Measurements from ENCODE around the gene FBXL19. TPM values are rescaled to one million over a fixed set of nuclear protein-coding genes. Genes with fewer than 3 reads are reported as not detected.
A peak's percentile ranks its signal among the peaks of the same experiment; 100 is the strongest.

The FBXL19 gene
- polyA plus RNA-seq, 6 donors from 2014 or later, result 0.21 to 0.48 (median 0.27) TPM; not detected in 2

DNA sequence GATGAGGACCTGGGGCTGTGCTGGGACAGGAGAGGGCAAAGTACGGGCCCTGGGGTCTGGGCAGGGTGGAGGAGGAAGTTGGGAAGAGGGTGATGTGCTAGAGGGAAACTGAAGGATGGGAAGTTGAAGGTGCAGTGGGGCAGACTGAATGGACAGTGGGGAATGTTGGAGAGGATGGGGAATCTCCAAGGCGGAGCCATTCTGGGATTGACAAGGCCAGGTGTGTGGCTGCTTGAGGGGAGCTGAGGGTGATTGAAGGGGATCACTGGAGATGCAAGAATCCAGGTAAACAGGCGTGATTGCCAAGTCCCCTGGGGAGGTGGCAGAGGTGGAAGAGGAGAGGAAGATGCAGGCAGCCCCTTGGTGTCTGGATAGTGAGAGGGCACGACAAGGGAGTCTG is 53.1 kb downstream of the FBXL19 start:
- Mint-ChIP-seq H3K9me3 (no peaks in the 10 kb centered on the region), H3K36me3 (peaks cover 5 to 39% of the 10 kb centered on the region in 2 donors), H3K27me3 (no peaks in the 10 kb centered on the region), H3K4me1 (peaks cover 3 to 26% (median 21%) of the 10 kb centered on the region in 3 donors), H3K27ac (peak overlapping the region in 5 of 6 donors; percentile 5 to 96 (median 65)), H3K4me3 (no peak overlapping the region)
- DNase-seq (no peak), ATAC-seq (ENCODE audit: low read depth in 2 of 2) (no peak)

DNA sequence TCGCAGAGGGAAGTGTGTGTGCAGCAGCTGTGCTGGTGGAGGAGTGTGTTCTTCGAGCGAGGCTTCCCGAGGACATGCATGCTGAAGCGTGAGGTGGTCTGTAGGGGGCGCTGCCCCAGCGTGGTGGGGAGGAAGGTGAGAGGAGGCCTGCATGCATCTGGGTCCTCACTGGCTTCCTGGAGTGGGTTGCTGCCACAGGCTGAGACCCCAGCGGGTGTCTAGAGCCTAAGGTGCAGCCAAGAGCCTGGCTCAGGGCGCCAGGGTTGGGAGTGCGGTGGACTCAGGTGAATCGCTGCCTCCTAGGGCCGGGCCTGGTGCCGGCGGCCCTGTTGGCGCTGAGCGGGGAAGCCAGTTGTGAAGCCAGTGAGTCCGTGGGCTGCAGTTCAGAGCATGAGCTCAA is 54.1 kb downstream of the FBXL19 start:
- Mint-ChIP-seq H3K4me3 (no peak overlapping the region), H3K4me1 (peaks cover 3 to 26% (median 20%) of the 10 kb centered on the region in 3 donors), H3K36me3 (peaks cover 0 to 31% of the 10 kb centered on the region in 2 donors), H3K9me3 (no peaks in the 10 kb centered on the region), H3K27ac (peak overlapping the region in 1 of 6 donors; percentile 52), H3K27me3 (no peaks in the 10 kb centered on the region)
- no peak for DNase-seq
- ATAC-seq (ENCODE audit: low read depth in 2 of 2), result no peak

DNA sequence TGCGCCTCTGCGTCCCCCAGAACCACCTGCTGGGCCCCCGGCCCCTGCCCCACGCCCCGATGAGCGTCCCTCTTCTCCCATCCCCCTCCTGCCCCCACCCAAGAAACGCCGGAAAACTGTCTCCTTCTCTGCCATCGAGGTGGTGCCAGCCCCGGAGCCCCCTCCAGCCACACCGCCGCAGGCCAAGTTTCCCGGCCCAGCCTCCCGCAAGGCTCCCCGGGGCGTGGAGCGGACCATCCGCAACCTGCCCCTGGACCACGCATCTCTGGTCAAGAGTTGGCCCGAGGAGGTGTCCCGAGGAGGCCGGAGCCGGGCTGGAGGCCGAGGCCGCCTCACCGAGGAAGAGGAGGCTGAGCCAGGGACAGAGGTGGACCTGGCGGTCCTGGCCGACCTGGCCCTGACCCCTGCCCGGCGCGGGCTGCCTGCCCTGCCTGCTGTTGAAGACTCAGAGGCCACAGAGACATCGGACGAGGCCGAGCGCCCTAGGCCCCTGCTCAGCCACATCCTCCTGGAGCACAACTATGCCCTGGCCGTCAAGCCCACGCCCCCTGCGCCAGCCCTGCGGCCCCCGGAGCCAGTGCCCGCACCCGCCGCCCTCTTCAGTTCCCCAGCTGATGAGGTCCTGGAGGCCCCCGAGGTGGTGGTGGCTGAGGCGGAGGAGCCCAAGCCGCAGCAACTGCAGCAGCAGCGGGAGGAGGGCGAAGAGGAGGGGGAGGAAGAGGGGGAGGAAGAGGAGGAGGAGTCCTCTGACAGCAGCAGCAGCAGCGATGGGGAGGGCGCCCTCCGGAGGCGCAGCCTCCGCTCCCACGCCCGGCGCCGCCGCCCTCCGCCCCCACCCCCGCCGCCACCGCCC is 56.0 kb downstream of the FBXL19 start:
- ATAC-seq (ENCODE audit: low read depth in 2 of 2), result no peak
- H3K4me3 Mint-ChIP-seq, result no peak overlapping the region
- peaks cover 0 to 18% of the 10 kb centered on the region in 2 donors for H3K36me3 Mint-ChIP-seq
- no peaks in the 10 kb centered on the region for H3K9me3 Mint-ChIP-seq
- H3K4me1 Mint-ChIP-seq, result peaks cover under 1 to 18% (median 15%) of the 10 kb centered on the region in 3 donors
- DNase-seq, result no peak
- H3K27ac Mint-ChIP-seq, result no peak overlapping the region
- H3K27me3 Mint-ChIP-seq, result no peaks in the 10 kb centered on the region

DNA sequence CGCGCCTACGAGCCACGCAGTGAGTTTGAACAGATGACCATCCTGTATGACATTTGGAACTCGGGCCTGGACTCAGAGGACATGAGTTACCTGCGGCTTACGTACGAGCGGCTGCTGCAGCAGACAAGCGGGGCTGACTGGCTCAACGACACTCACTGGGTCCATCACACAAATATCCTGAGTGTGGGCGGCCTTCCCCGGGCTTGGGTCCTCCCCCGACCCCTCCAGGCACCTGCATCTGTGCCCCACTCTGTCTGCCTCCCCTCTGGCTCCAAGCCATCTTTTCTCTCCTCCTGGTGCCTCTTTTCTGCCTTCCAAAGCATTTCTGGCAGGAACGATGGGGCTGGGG is 56.6 kb downstream of the FBXL19 start:
- no peak for ATAC-seq (ENCODE audit: low read depth in 2 of 2)
- Mint-ChIP-seq H3K9me3 (no peaks in the 10 kb centered on the region), H3K27ac (peak overlapping the region in 1 of 6 donors; percentile 88), H3K27me3 (no peaks in the 10 kb centered on the region), H3K36me3 (peaks cover 0 to 16% of the 10 kb centered on the region in 2 donors), H3K4me1 (peaks cover 2 to 18% (median 14%) of the 10 kb centered on the region in 3 donors), H3K4me3 (no peak overlapping the region)
- no peak for DNase-seq

DNA sequence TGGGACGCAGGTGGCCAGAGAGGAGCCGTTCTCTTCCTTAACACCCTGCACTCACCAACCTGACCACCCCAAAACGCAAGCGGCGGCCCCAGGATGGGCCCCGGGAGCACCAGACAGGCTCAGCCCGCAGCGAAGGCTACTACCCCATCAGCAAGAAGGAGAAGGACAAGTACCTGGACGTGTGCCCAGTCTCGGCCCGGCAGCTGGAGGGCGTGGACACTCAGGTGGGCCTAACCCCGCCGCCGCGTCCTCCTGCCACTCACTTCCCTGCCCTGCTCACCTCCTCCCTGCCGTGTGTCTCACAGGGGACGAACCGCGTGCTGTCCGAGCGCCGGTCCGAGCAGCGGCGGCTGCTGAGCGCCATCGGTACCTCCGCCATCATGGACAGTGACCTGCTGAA is 57.1 kb downstream of the FBXL19 start:
- Mint-ChIP-seq H3K4me1 (peaks cover 2 to 18% (median 14%) of the 10 kb centered on the region in 3 donors), H3K4me3 (no peak overlapping the region), H3K27me3 (no peaks in the 10 kb centered on the region), H3K36me3 (peaks cover 0 to 16% of the 10 kb centered on the region in 2 donors), H3K9me3 (no peaks in the 10 kb centered on the region), H3K27ac (peak overlapping the region in 2 of 6 donors; percentile 38 to 88)
- ATAC-seq (ENCODE audit: low read depth in 2 of 2) (no peak), DNase-seq (no peak)

DNA sequence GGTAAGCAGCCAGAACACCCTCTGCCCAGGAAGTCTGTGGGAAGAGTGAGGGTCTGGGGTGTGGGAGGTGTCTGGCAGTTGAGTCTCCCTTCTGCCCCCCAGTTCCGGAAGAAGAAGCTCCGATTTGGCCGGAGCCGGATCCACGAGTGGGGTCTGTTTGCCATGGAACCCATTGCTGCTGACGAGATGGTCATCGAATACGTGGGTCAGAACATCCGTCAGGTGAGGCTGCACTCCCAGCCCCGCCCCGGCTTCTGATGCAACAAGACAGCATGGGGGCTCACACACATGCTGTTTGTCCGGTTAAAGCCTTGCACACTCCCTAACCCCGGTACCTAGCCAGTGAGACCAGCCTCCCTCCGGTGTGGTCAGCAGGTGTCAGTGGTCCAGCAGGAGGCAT is 57.6 kb downstream of the FBXL19 start:
- no peaks in the 10 kb centered on the region for H3K9me3 Mint-ChIP-seq
- no peak for ATAC-seq (ENCODE audit: low read depth in 2 of 2)
- peaks cover 0 to 15% of the 10 kb centered on the region in 2 donors for H3K36me3 Mint-ChIP-seq

DNA sequence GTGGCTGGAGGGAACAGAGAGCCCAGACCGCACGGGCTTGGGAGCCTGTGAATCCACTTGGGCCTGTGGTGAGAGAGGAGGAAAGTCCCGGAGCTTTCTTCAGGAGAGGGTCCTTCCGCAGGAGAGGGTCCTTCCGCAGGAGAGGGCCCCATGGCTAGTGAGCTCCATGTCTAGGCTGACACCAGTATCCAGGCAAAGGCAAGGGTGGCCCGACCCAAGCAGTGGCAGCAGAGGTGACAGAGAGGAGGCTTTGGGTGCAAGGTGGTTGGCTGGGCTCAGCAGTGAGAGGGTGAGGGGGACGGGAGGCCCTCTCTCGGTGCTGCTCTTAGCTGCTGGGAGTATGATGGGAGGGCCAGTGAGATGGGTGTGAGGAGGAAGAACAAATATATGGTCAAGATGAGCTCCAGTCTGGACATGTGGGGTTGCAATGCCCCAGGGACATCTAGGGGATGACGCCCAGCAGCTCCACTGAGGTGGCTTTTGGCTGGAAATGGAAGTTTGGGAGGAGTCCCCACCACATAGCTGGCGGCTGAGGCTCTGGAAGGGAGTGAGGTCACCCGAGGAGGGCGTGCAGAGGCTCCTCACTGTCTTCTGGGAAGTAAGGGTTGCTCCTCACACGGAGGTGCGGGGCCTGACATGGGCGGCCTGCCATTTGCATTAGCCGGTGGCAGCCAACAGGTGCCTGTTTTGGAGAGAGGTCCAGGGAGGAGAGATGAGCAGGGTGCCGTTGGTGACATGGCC is 59.3 kb downstream of the FBXL19 start:
- no peaks in the 10 kb centered on the region for H3K9me3 Mint-ChIP-seq
- peak overlapping the region in 3 of 6 donors; percentile 58 to 81 (median 79) for H3K27ac Mint-ChIP-seq
- no peaks in the 10 kb centered on the region for H3K27me3 Mint-ChIP-seq
- no peak overlapping the region for H3K4me3 Mint-ChIP-seq
- ATAC-seq (ENCODE audit: low read depth in 2 of 2) (no peak), DNase-seq (no peak)
- H3K36me3 Mint-ChIP-seq, result peaks cover 0 to 7% of the 10 kb centered on the region in 2 donors
- H3K4me1 Mint-ChIP-seq, result peaks cover 2 to 11% (median 5%) of the 10 kb centered on the region in 3 donors

More for the DNA sequence above, 57.6 kb downstream of the FBXL19 start:
- Mint-ChIP-seq H3K27me3 (no peaks in the 10 kb centered on the region), H3K4me3 (no peak overlapping the region), H3K4me1 (peaks cover 2 to 13% (median 11%) of the 10 kb centered on the region in 3 donors), H3K27ac (peak overlapping the region in 1 of 6 donors; percentile 23)
- no peak for DNase-seq

DNA sequence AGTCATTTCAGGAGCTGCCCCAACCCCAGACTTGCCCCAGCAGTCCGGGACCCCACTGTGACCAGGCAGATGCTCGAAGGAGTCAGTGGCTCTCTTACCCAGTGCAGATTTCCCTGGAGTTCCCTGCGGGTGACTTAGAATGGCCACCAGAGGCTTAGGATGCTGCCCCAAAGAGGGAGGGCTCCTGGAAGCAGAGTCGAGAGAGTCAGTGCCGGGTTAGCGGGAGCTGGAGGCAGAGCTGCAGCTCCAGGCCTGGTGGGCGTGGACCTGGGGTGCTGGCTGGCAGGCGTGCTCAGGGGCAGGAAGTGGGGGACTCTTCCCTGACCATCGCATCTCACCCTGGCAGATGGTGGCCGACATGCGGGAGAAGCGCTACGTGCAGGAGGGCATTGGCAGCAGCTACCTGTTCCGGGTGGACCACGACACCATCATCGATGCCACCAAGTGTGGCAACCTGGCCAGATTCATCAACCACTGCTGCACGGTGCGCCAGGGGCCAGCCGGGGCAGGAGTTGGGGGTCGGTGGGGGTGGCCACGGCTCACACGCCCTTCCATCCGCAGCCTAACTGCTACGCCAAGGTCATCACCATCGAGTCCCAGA is 60.0 kb downstream of the FBXL19 start:
- peaks cover 2 to 11% (median 5%) of the 10 kb centered on the region in 3 donors for H3K4me1 Mint-ChIP-seq
- DNase-seq (no peak), ATAC-seq (ENCODE audit: low read depth in 2 of 2) (no peak)
- H3K27me3 Mint-ChIP-seq, result no peaks in the 10 kb centered on the region
- H3K4me3 Mint-ChIP-seq, result no peak overlapping the region
- peak overlapping the region in 1 of 6 donors; percentile 73 for H3K27ac Mint-ChIP-seq
- H3K36me3 Mint-ChIP-seq, result peaks cover 0 to 7% of the 10 kb centered on the region in 2 donors
- H3K9me3 Mint-ChIP-seq, result no peaks in the 10 kb centered on the region

DNA sequence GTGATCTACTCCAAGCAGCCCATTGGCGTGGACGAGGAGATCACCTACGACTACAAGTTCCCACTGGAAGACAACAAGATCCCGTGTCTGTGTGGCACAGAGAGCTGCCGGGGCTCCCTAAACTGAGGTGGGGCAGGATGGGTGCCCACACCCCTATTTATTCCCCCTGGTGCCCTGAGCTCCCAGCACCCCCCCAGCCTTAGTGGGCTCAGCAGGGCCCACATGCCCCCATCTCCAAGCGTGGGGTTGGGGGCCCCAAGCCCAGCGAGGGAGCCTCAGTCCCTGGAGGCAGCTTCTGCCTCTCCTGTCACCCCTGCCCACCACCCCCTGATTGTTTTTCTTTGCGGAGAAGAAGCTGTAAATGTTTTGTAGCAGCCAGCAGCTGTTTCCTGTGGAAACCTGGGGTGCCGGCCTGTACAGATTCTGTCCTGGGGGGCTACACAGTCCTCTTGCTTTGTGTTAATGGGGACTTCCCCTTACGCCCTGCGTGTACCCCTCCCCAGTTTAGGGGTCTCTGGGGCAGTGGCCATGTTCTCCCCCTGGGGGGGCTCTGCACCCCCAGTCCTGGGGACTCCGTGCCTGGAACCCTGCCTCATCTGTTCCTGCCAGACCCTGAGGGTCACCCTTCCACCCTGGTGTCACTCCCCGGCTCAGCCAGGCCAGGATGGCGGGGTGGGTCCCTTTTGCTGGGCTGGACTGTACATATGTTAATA is 60.7 kb downstream of the FBXL19 start:
- DNase-seq (no peak), ATAC-seq (ENCODE audit: low read depth in 2 of 2) (no peak)
- Mint-ChIP-seq H3K36me3 (peaks cover 0 to 7% of the 10 kb centered on the region in 2 donors), H3K4me1 (peaks cover 2 to 11% (median 5%) of the 10 kb centered on the region in 3 donors), H3K9me3 (no peaks in the 10 kb centered on the region), H3K27ac (peak overlapping the region in 3 of 6 donors; percentile 18 to 86 (median 73)), H3K4me3 (no peak overlapping the region), H3K27me3 (no peaks in the 10 kb centered on the region)

DNA sequence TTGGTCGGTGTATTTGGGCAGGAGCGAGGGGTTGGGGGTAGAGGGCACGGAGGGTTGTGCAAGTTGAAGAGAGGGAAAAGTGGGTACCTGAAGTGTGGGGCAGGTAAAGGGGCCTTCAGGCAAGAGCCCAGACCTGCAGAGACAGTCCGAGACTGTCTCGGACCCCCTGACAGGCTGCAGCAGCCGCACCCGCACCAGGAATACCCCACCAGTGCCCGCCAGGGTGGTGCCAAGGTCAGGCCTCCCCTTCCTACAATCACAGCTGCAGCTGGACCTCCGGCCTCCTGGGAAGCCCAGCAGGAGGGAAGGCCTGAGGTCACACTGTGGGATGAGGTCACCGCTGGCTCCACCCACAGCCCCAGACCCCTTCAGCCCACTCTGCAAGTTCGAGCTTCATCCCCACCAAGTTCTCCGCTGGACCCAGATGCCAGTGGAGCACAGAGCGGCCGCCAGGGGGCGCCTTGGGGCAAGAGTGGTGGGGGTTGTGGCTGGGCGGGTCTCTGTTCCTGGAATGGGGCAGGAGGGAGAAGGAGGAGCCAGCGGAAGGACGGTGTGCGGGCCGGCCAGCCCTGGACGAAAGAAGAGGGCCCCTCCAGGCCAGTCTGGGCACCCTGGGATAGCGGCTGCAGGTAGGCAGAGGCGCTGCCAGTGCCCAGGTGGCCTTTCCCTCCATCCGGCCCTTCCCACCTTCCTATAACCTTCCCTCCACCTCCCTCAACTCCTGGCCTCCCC is 61.5 kb downstream of the FBXL19 start, which contains the start of gene HSD3B7:
Gene HSD3B7, plus strand, starts transcription at position 539 of the 732 bp plus-strand sequence. CDS start 452 bp downstream, outside the sequence.
- ATAC-seq (ENCODE audit: low read depth in 2 of 2), result peak; percentile 77 to 83
- peaks cover 0 to 7% of the 10 kb centered on the region in 2 donors for H3K36me3 Mint-ChIP-seq
- peak within 1 kb of the TSS in 2 of 6 donors; percentile 71 to 86 for H3K27ac Mint-ChIP-seq
- peaks cover 2 to 11% (median 5%) of the 10 kb centered on the region in 3 donors for H3K4me1 Mint-ChIP-seq
- H3K4me3 Mint-ChIP-seq, result no peak within 1 kb of the TSS
- H3K9me3 Mint-ChIP-seq, result no peaks in the 10 kb centered on the region
- DNase-seq, result peak; percentile 67
- no peaks in the 10 kb centered on the region for H3K27me3 Mint-ChIP-seq

DNA sequence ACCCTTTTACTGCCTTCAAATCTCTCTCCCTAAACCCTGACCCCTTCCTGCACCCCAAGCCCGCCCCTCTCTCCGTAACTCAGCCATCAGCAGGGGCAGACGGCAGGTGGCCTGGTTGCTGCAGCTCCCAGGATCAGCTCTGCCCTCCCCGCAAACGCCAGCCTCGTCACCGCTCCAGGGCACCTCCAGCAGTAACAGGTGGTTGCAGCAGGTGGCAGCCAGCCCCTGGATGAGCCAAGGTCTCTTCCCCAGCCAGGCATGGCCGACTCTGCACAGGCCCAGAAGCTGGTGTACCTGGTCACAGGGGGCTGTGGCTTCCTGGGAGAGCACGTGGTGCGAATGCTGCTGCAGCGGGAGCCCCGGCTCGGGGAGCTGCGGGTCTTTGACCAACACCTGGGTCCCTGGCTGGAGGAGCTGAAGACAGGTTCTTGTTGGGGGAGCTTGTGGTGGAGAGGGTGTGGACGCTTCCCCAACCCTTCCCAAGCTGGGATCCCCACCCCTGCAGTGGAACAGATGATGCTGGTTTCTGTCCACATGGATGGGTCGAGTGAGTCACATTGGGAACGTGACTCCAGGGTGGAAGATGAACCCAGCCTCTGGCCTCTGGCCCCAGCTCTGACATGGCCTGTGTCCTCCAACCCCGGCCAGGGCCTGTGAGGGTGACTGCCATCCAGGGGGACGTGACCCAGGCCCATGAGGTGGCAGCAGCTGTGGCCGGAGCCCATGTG is 62.2 kb downstream of the FBXL19 start:
- no peak overlapping the region for H3K27ac Mint-ChIP-seq
- no peak for DNase-seq

More for the DNA sequence above, 62.2 kb downstream of the FBXL19 start:
- Mint-ChIP-seq H3K4me3 (no peak overlapping the region), H3K9me3 (no peaks in the 10 kb centered on the region), H3K36me3 (peaks cover 0 to 7% of the 10 kb centered on the region in 2 donors), H3K4me1 (peaks cover 0 to 7% (median 2%) of the 10 kb centered on the region in 3 donors), H3K27me3 (no peaks in the 10 kb centered on the region)
- peak; percentile 13 to 17 for ATAC-seq (ENCODE audit: low read depth in 2 of 2)
